Neural cell (in vitro differentiated cells): ENCODE data around the gene RNF26. TPM values are rescaled to one million over a fixed set of nuclear protein-coding genes. Genes with fewer than 3 reads are reported as not detected.

Experiments
- H2AFZ ChIP-seq: fragments of 200-600, 300-800 bp; sonication (generic), shearing (Covaris generic); 2 replicates; pipeline ENCODE4 v1.6.0; 2014; ENCODE audit warnings: low read depth, mild to moderate bottlenecking, antibody characterized with exemption, low read length, moderate library complexity
- H3F3A ChIP-seq: fragments of 200-600 bp; shearing (Covaris generic); 2 replicates; pipeline ENCODE4 v1.6.1; 2016; ENCODE audit warnings: mild to moderate bottlenecking, moderate library complexity, mixed read lengths, antibody characterized with exemption, low read length; ENCODE audit not compliant: insufficient read depth, poor library complexity, severe bottlenecking
- H3K27ac ChIP-seq: fragments of 200-600, 300-800 bp; sonication (generic), shearing (Covaris generic); 2 replicates; pipeline ENCODE4 v1.5.1; 2014; ENCODE audit warnings: mild to moderate bottlenecking, low read length, moderate library complexity
- H3K27me3 ChIP-seq: fragments of 300-800, 200-600 bp; sonication (generic), shearing (Covaris generic); 2 replicates; pipeline ENCODE4 v1.6.0; 2014; ENCODE audit warnings: mild to moderate bottlenecking, low read depth, low read length, moderate library complexity; ENCODE audit not compliant: insufficient read depth
- H3K36me3 ChIP-seq: fragments of 300-800, 200-600 bp; sonication (generic), shearing (Covaris generic); 2 replicates; pipeline ENCODE4 v1.5.1; 2014; ENCODE audit warnings: mild to moderate bottlenecking, antibody characterized with exemption, low read length, moderate library complexity; ENCODE audit not compliant: insufficient read depth
- H3K4me2 ChIP-seq: fragments of 300-800, 200-600 bp; sonication (generic), shearing (Covaris generic); 2 replicates; pipeline ENCODE4 v1.6.0; 2014; ENCODE audit warnings: mild to moderate bottlenecking, low read length
- H3K4me3 ChIP-seq: fragments of 300-800, 200-600 bp; sonication (generic), shearing (Covaris generic); 2 replicates; pipeline ENCODE4 v1.5.1; 2014; ENCODE audit warnings: mild to moderate bottlenecking, low read length, moderate library complexity
- H3K79me2 ChIP-seq: fragments of 200-600 bp; shearing (Covaris generic); replicated peaks from 2 replicates; pipeline ENCODE4 v1.6.0; 2014; ENCODE audit warnings: mild to moderate bottlenecking, low read length, moderate library complexity; ENCODE audit not compliant: insufficient read depth
- H3K9ac ChIP-seq: fragments of 300-800, 200-600 bp; sonication (generic), shearing (Covaris generic); 2 replicates; pipeline ENCODE4 v1.6.1; 2016; ENCODE audit warnings: mild to moderate bottlenecking, low read length, mixed read lengths
- H3K9me2 ChIP-seq: fragments of 200-600 bp; shearing (Covaris generic); 2 replicates; pipeline ENCODE4 v1.6.1; 2016; ENCODE audit warnings: mild to moderate bottlenecking, low read length, mixed read lengths; ENCODE audit not compliant: insufficient read depth
- H3K9me3 ChIP-seq: fragments of 200-600, 300-800 bp; sonication (generic), shearing (Covaris generic); 2 replicates; pipeline ENCODE4 v1.6.1; 2016; ENCODE audit warnings: mild to moderate bottlenecking, mixed run types, low read length, moderate library complexity, mixed read lengths
- H4K20me1 ChIP-seq: fragments of 200-600 bp; shearing (Covaris generic); 2 replicates; pipeline ENCODE4 v1.6.1; 2016; ENCODE audit warnings: mild to moderate bottlenecking, mixed run types; ENCODE audit not compliant: insufficient read depth
- CTCF ChIP-seq: fragments of 450-650 bp; IDR thresholded peaks from 2 replicates; pipeline ENCODE4 v1.5.1; 2014; ENCODE audit warnings: antibody characterized with exemption, mild to moderate bottlenecking, moderate library complexity; ENCODE audit not compliant: poor library complexity, severe bottlenecking
- EP300 ChIP-seq: fragments of 450-650 bp; conservative IDR thresholded peaks from 2 replicates; pipeline ENCODE4 v1.6.1; 2014; ENCODE audit warnings: antibody characterized with exemption, mild to moderate bottlenecking, moderate library complexity; ENCODE audit not compliant: poor library complexity, severe bottlenecking
- EZH2 ChIP-seq: fragments of 200-600, 300-800 bp; shearing (Covaris generic), sonication (generic); IDR thresholded peaks from 2 replicates; pipeline ENCODE4 v1.6.1; 2014; ENCODE audit warnings: antibody characterized with exemption, low read length, borderline replicate concordance, mild to moderate bottlenecking; ENCODE audit not compliant: insufficient read depth, poor library complexity, severe bottlenecking
- MXI1 ChIP-seq: fragments of 450-650 bp; conservative IDR thresholded peaks from 2 replicates; pipeline ENCODE4 v1.6.1; 2014; ENCODE audit warnings: antibody characterized with exemption, mild to moderate bottlenecking; ENCODE audit not compliant: poor library complexity, severe bottlenecking
- POLR2AphosphoS5 ChIP-seq: IDR thresholded peaks from 2 replicates; pipeline ENCODE4 v1.6.1; 2012
- RAD21 ChIP-seq: fragments of 450-650 bp; conservative IDR thresholded peaks from 2 replicates; pipeline ENCODE4 v1.6.1; 2014; ENCODE audit warnings: antibody characterized with exemption, mild to moderate bottlenecking, moderate library complexity
- REST ChIP-seq: IDR thresholded peaks from 2 replicates; pipeline ENCODE4 v1.6.1; 2012; ENCODE audit warnings: borderline replicate concordance
- SMC3 ChIP-seq: fragments of 450-650 bp; conservative IDR thresholded peaks from 2 replicates; pipeline ENCODE4 v1.6.1; 2014; ENCODE audit warnings: antibody characterized with exemption, mild to moderate bottlenecking, moderate library complexity; ENCODE audit not compliant: poor library complexity
- TAF1 ChIP-seq: IDR thresholded peaks from 2 replicates; pipeline ENCODE4 v1.6.1; 2012; ENCODE audit warnings: low read depth
- polyA plus RNA-seq: library from polyadenylated mRNA; depleted of rRNA; stranded (reverse); fragments of >200 nt; gene quantifications from 2 replicates; pipeline ENCODE4 v1.2.3, GENCODE V29; 2014

Gene RNF26
- polyA plus RNA-seq, 1 donor from 2014 or later = 2.6 TPM

GRCh38 chr11:119297938-119298337 is 36.4 kb upstream of the RNF26 start:
- no peak for TF ChIP-seq TAF1
- TF ChIP-seq SMC3 = no peak
- no peak for TF ChIP-seq RAD21
- TF ChIP-seq EP300 = no peak
- no peak for TF ChIP-seq MXI1
- no peak for TF ChIP-seq EZH2
- no peak for TF ChIP-seq POLR2AphosphoS5
- TF ChIP-seq CTCF = no peak
- no peak for TF ChIP-seq REST
- H3K9me2 ChIP-seq = no peaks in the 10 kb centered on the region
- H3K36me3 ChIP-seq = peaks cover 5% of the 10 kb centered on the region
- H3K27me3 ChIP-seq = no peaks in the 10 kb centered on the region
- no peak overlapping the region for H3K9ac ChIP-seq
- H3K4me3 ChIP-seq = no peak overlapping the region
- H3K4me2 ChIP-seq = no peak overlapping the region
- H3K9me3 ChIP-seq = no peaks in the 10 kb centered on the region
- H3K27ac ChIP-seq = no peak overlapping the region
- H2AFZ ChIP-seq = no peak overlapping the region
- no peaks in the 10 kb centered on the region for H3F3A ChIP-seq
- H4K20me1 ChIP-seq = no peaks in the 10 kb centered on the region
- H3K79me2 ChIP-seq = no peaks in the 10 kb centered on the region

- Histone ChIP-seq H3K27ac (no peak overlapping the region), H4K20me1 (no peaks in the 10 kb centered on the region), H2AFZ (no peak overlapping the region), H3K27me3 (no peaks in the 10 kb centered on the region), H3F3A (no peaks in the 10 kb centered on the region), H3K4me3 (no peak overlapping the region), H3K9ac (no peak overlapping the region), H3K9me2 (no peaks in the 10 kb centered on the region), H3K36me3 (peaks cover 5% of the 10 kb centered on the region), H3K79me2 (no peaks in the 10 kb centered on the region), H3K9me3 (no peaks in the 10 kb centered on the region), H3K4me2 (no peak overlapping the region)
- TF ChIP-seq TAF1 = no peak
- no peak for TF ChIP-seq CTCF
- no peak for TF ChIP-seq MXI1
- no peak for TF ChIP-seq EZH2
- TF ChIP-seq EP300 = no peak
- TF ChIP-seq SMC3 = no peak
- no peak for TF ChIP-seq REST
- no peak for TF ChIP-seq POLR2AphosphoS5
- no peak for TF ChIP-seq RAD21
Measured at GRCh38 chr11:119298726-119299125, 35.6 kb upstream of the RNF26 start.
